Naive B cell (primary cell): Measurements from ENCODE around the gene INO80E. TPM values are rescaled to one million over a fixed set of nuclear protein-coding genes. Genes with fewer than 3 reads are reported as not detected.
"Not testable (repeated sequence)": the region's sequence is repeated elsewhere in the genome, so short reads cannot be mapped to it uniquely, and the experiment has no call there.

Source experiments
- ATAC-seq, 2 donors: fragments of 150-1000 bp; cut with Tn5 transposase; 2 replicates each; pipeline ENCODE4 v1.10.0; 2021; ENCODE audit warnings: low read depth in 2 of 2, mild to moderate bottlenecking in 2 of 2, moderate library complexity in 2 of 2
- DNase-seq: peaks from one replicate; pipeline ENCODE4 v3.0.0; 2022
- H3K27ac Mint-ChIP-seq, 6 donors: one replicate each; pipeline ENCODE4 v1.8.0; 2020 to 2022; ENCODE audit warnings: mild to moderate bottlenecking in 6 of 6, mixed read lengths in 6 of 6, moderate library complexity in 5 of 6, inconsistent platforms in 2 of 6
- H3K27me3 Mint-ChIP-seq, 3 donors: one replicate each; pipeline ENCODE4 v1.8.0; 2021 to 2022; ENCODE audit warnings: mixed read lengths in 3 of 3, mild to moderate bottlenecking in 1 of 3
- H3K36me3 Mint-ChIP-seq, 2 donors: one replicate each; pipeline ENCODE4 v1.8.0; 2020 to 2022; ENCODE audit warnings: mixed read lengths in 2 of 2, inconsistent platforms in 1 of 2, mild to moderate bottlenecking in 1 of 2
- H3K4me1 Mint-ChIP-seq, 3 donors: one replicate each; pipeline ENCODE4 v1.8.0; 2020 to 2022; ENCODE audit warnings: mixed read lengths in 3 of 3, inconsistent platforms in 1 of 3, mild to moderate bottlenecking in 1 of 3, moderate library complexity in 1 of 3
- H3K4me3 Mint-ChIP-seq, 8 donors: one replicate each; pipeline ENCODE4 v1.8.0; 2020 to 2022; ENCODE audit warnings: mild to moderate bottlenecking in 8 of 8, mixed read lengths in 8 of 8, moderate library complexity in 8 of 8, inconsistent platforms in 2 of 8
- H3K9me3 Mint-ChIP-seq, 7 donors: one replicate each; pipeline ENCODE4 v1.8.0; 2020 to 2022; ENCODE audit warnings: mixed read lengths in 7 of 7, mild to moderate bottlenecking in 5 of 7, inconsistent platforms in 2 of 7, moderate library complexity in 1 of 7
- polyA plus RNA-seq, 6 donors: library from polyadenylated mRNA; unstranded; fragments of 300-500 nt; fragmentation: Illumina TruSeq; gene quantifications; one replicate each; pipeline ENCODE4 v1.2.3, GENCODE V29; 2021; ENCODE audit warnings: low read depth in 6 of 6

The INO80E gene
- polyA plus RNA-seq, 6 donors from 2014 or later, result 2.1 to 8.7 (median 6.9) TPM

DNA sequence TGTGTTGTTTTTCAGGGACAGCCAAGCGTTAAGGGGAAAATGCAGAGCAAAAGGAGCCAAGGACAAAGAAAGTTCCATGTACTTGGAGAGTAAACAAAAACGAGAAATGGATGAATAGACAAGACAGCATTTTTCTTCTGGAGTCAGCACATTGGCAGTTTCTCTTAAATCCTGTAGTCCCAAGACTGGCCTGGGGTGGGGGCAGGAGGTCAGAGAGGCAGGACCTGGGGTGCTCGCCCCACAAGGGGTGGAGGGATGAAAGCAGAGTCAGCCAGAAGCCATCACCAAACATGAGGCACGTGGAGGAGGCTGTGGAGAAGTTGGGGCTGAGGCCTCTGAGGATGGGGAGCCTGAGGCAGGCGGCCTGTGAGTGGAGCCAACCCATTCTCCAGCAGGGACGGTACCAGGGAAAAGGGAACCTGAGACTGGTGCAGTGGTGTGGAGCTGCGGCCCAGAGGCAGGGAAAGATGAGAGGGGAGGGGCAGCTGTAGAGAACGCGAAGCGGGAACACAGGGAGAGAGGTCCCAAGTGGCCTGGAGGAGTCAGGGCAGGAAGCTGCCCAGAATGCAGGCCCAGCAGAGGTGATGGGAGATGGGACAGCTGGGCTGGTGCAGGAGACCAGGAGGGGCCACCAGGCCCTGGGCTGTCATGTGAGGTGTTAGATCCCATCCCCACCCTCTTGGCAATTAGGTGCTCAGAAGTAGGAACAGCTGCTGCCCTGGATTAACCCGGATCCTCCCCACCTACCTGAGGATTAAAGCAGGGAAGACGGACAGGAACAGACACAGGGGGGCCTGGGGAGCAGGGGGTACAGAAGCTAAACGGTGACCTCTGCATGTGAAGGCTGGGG is 31.8 kb downstream of the INO80E start:
- peaks cover 40 to 77% (median 61%) of the 10 kb centered on the region in 3 donors for H3K27me3 Mint-ChIP-seq
- ATAC-seq (no peak), DNase-seq (no peak)
- peaks cover 0 to 1% (median 0%) of the 10 kb centered on the region in 7 donors for H3K9me3 Mint-ChIP-seq
- peak overlapping the region in 2 of 8 donors; percentile 22 to 35 for H3K4me3 Mint-ChIP-seq
- no peak overlapping the region for H3K27ac Mint-ChIP-seq
- peaks cover 0 to 15% of the 10 kb centered on the region in 2 donors for H3K36me3 Mint-ChIP-seq
- peaks cover 9 to 32% (median 13%) of the 10 kb centered on the region in 3 donors for H3K4me1 Mint-ChIP-seq

DNA sequence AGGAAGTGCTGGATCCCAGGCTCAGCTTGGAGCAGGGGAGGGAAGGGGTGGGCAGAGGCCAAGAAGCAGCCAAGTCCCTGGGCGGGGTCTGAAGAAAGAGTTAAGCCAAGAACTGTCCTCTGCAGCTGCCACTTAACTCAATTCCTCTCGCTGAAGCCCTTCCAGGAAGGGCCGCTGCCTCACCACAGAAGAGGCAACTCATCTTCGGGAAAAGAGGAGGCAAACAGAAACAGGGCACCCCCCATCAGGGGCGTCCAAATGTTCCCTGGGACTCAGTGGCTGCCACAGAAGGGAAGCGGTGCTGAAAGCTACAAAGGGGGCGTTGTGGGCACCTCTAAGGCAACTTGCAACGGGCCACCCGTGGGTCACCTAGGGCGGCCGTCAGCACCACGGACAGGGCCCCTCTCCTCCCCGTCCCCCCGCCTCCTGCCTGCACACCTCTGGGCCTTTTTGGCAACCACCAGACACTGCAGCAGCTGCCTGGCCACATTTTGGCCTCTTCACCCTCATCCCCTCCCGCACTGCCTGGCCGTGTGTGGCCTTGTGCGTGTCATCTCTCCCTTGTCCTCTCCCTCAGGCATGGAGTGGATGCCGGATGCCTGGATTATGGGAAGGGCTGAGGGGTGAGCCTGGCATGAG is 32.5 kb downstream of the INO80E start:
- DNase-seq, result no peak
- Mint-ChIP-seq H3K9me3 (peaks cover 0 to 1% (median 0%) of the 10 kb centered on the region in 7 donors), H3K4me3 (no peak overlapping the region), H3K36me3 (peaks cover 0 to 15% of the 10 kb centered on the region in 2 donors), H3K27ac (no peak overlapping the region), H3K27me3 (peaks cover 44 to 74% (median 61%) of the 10 kb centered on the region in 3 donors), H3K4me1 (peaks cover 9 to 32% (median 13%) of the 10 kb centered on the region in 3 donors)
- ATAC-seq, result peak; percentile 21 to 25

DNA sequence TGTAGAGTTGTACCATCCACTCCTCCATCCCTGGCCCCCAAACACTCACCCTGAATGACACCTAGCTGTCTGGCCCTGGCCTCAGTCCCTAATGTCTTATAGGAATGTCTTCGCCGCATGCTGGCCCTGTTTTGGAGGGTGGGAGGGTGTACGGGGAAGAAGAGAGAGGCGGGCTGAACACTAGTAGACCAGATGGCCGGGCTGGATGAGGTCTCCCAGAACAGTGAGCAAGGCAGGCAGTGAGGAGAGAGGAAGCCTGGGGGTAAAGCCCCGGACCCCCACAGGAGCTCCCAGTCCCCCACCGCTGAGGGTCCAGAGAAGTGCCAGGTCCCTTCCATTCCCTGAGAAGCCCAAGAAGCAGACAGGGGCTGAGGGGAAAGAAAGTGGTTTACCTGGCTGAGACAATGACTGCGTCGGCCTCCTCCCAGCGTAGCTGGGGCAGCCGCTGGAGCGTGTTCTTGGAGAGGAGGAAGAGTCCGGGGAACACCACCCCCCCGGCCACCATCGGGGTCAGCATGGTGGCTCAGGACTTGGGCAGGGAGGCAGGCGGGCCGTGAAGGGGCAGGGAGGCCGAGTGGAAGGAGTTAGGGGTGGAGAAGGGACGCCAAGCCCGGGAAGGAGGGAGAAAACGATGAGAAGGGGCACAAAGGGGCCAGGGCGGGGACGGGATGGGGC is 34.1 kb downstream of the INO80E start:
- Mint-ChIP-seq H3K9me3 (peaks cover 0 to 1% (median 0%) of the 10 kb centered on the region in 7 donors), H3K27ac (no peak overlapping the region), H3K4me3 (peak overlapping the region in 4 of 8 donors; percentile 29 to 73 (median 54)), H3K27me3 (peaks cover 52 to 77% (median 71%) of the 10 kb centered on the region in 3 donors), H3K4me1 (peaks cover 9 to 32% (median 13%) of the 10 kb centered on the region in 3 donors), H3K36me3 (peaks cover 0 to 15% of the 10 kb centered on the region in 2 donors)
- DNase-seq (no peak), ATAC-seq (no peak)

DNA sequence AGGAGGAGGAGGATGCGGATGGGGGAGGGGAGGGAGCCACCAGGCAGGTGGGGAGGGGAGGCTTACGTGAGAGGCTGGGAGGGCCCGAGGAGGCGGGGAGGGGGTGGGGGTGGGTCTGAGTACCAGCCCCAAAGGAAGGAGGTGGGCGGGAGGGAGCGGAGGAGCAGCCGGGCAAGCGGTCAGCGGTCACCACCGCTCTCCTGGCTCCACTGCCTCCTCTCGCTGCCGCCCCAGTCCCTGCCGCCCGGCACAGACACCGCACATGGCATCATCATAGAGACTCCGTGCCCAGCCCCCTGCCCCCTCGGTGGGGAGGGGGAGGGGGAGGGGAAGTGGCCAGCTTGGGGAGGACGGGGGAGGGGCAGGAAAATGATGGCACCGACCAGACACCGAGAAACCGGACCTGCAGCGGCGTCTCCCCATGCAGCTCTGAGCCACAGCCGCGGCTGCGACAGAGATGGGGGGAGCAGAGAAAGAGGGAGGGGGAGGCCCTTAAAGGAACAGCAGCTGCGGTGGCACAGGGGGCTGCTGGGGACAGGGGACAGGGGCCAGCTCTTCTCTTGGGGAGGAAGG is 34.9 kb downstream of the INO80E start, which contains the start of gene TLCD3B:
Gene TLCD3B (minus strand): TSS at position 431 of the 573 bp plus-strand sequence. CDS start 744 bp downstream, outside the sequence.
- no peak for DNase-seq
- peak within 1 kb of the TSS in 7 of 8 donors; percentile 25 to 73 (median 53) for H3K4me3 Mint-ChIP-seq
- peaks cover 52 to 79% (median 78%) of the 10 kb centered on the region in 3 donors for H3K27me3 Mint-ChIP-seq
- H3K36me3 Mint-ChIP-seq, result peaks cover 0 to 15% of the 10 kb centered on the region in 2 donors
- H3K9me3 Mint-ChIP-seq, result peaks cover 0 to 1% (median 0%) of the 10 kb centered on the region in 7 donors
- no peak within 1 kb of the TSS for H3K27ac Mint-ChIP-seq
- peaks cover 9 to 32% (median 13%) of the 10 kb centered on the region in 3 donors for H3K4me1 Mint-ChIP-seq
- ATAC-seq, result peak; percentile 18 to 32

DNA sequence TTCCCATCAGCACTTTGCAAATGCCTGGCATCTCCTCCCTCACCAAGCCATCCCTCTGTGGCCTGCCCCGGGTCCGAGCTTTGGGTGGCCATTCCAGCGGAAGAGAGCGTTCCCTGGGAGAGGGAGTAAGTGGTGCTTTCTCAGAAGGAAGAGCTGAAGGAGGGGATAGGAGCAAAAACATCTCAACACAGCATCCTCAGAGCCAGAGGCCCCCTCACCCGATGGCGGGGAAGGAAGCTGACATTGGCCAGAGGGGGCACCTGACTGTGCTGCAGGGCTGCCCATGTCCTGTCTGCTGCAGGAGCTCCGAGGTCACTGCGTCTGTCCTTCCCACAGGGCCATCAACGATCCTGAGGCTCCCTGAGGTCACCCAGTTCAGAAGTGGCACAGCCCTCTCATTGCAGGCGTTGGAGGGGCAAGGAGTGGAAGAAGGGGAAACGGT is 35.5 kb downstream of the INO80E start:
- H3K4me1 Mint-ChIP-seq, result peaks cover 9 to 32% (median 13%) of the 10 kb centered on the region in 3 donors
- H3K9me3 Mint-ChIP-seq, result peaks cover 0 to 1% (median 0%) of the 10 kb centered on the region in 7 donors
- H3K36me3 Mint-ChIP-seq, result peaks cover 0 to 15% of the 10 kb centered on the region in 2 donors
- DNase-seq (no peak), ATAC-seq (no peak)
- H3K4me3 Mint-ChIP-seq, result peak overlapping the region in 3 of 8 donors; percentile 18 to 57 (median 25)
- H3K27me3 Mint-ChIP-seq, result peaks cover 51 to 76% (median 75%) of the 10 kb centered on the region in 3 donors
- no peak overlapping the region for H3K27ac Mint-ChIP-seq

DNA sequence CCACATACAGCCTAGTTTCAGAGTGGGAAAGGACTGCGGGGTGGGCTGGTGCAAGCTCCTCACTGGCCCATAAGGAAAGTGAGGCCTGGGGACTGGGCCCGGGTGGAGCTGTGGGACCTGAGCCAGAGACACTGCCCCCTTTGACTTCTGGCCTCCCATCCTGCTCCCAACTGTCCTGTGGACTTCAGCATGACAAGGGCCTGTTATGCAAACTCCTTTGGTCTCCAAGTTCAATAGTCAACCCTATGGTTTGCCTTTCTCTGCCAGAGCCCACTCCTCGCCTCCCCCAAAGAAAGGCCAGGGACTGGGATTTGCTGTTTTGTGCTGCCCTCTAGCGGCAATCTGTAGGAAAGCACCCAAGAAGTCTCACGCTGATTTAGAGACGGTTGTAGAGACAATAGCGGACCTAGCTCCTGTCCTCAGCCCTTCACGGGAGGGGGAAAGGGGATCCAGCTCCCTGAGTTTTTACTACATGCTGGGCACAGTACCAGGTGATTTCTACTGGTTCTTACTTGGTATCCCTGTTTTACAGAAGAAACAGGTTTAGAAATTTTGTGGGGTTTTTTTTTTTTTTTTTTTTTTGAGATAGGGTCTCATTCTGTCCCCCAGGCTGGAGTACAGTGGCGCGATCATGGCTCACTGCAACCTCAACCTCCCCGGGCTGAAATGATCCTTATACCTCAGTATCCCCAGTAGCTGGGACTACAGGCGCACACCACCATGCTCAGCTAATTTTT is 36.2 kb downstream of the INO80E start:
- H3K36me3 Mint-ChIP-seq, result peaks cover 0 to 10% of the 10 kb centered on the region in 2 donors
- H3K4me1 Mint-ChIP-seq, result peaks cover 9 to 32% (median 13%) of the 10 kb centered on the region in 3 donors
- H3K27me3 Mint-ChIP-seq, result peaks cover 44 to 69% (median 67%) of the 10 kb centered on the region in 3 donors
- H3K4me3 Mint-ChIP-seq, result peak overlapping the region in 2 of 8 donors; percentile 36 to 53
- peaks cover 0 to 1% (median 0%) of the 10 kb centered on the region in 7 donors for H3K9me3 Mint-ChIP-seq
- DNase-seq (peak; percentile 62), ATAC-seq (peak; percentile 58 to 70)
- H3K27ac Mint-ChIP-seq, result no peak overlapping the region

DNA sequence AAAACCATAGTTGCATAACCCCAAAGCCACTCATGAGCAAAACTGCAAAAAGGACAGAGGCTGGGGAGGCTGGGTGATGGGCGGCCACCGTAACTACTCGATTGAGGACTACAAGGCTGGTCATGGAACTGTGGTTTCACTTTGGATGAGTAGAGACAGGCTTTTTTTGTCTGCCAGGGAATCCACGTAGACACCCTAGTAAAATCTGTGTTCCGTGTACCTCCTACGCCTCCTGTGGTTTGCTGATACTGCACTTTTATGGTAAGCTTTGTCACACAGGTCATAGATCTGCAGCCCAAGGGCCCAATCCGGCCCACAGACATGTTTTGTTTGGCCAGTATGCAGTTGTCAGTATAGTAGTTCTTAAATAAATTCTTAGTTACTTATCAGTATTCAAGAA is 37.2 kb downstream of the INO80E start:
- DNase-seq (no peak), ATAC-seq (no peak)
- H3K9me3 Mint-ChIP-seq, result peaks cover 0 to 1% (median 0%) of the 10 kb centered on the region in 7 donors
- no peaks in the 10 kb centered on the region for H3K36me3 Mint-ChIP-seq
- H3K4me3 Mint-ChIP-seq, result no peak overlapping the region
- H3K4me1 Mint-ChIP-seq, result peaks cover 9 to 27% (median 13%) of the 10 kb centered on the region in 3 donors
- H3K27me3 Mint-ChIP-seq, result peaks cover 35 to 58% (median 57%) of the 10 kb centered on the region in 3 donors
- H3K27ac Mint-ChIP-seq, result no peak overlapping the region

DNA sequence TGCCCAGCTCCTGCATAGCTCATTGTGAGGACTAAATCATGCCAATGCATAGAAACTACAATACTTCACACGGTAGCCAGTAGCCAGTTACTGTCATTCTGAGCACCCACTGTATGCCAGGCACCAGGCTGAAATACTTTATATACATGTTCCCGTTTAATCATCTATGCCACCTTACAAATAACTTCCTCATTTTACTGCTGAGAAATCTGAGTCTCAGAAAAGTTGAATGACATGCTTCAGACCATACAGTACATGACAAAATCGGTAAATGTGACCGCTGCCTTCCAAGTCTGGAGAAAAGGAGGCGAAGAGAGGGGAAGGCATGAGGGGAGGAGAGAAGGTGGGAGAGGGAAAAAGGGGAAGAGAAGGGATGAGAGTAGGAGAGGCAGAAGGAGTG is 44.2 kb downstream of the INO80E start:
- H3K36me3 Mint-ChIP-seq, result no peaks in the 10 kb centered on the region
- no peaks in the 10 kb centered on the region for H3K9me3 Mint-ChIP-seq
- H3K27ac Mint-ChIP-seq, result peak overlapping the region in 2 of 6 donors; percentile 54 to 77
- peaks cover 6 to 7% (median 6%) of the 10 kb centered on the region in 3 donors for H3K4me1 Mint-ChIP-seq
- DNase-seq, result peak; percentile 23
- H3K4me3 Mint-ChIP-seq, result peak overlapping the region in 4 of 8 donors; percentile 0 to 64 (median 28)
- H3K27me3 Mint-ChIP-seq, result peaks cover 0 to 12% (median 7%) of the 10 kb centered on the region in 3 donors
- ATAC-seq, result peak; percentile 85 to 94

DNA sequence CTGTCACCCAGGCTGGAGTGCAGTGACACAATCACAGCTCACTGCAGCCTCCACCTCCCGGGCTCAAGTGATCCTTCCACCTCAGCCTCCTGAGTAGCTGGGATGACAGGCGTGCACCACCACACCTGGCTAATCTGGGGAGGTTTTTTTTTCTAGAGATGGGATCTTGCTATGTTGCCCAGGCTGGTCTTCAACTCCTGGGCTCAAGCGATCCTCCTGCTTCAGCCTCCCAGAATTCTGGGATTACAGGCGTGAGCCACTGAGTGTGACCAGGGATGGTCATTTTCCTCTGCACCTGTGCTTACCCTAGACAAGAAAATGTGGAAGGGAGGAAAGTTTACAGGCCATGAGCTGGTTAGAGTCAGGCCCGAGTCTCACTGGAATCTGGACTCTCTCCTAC is 44.6 kb downstream of the INO80E start:
- DNase-seq, H3K36me3 Mint-ChIP-seq, H3K4me1 Mint-ChIP-seq, H3K9me3 Mint-ChIP-seq, H3K27ac Mint-ChIP-seq, ATAC-seq: not testable (repeated sequence)
- Mint-ChIP-seq H3K27me3 (peaks cover 2 to 12% (median 3%) of the 10 kb centered on the region in 3 donors), H3K4me3 (peak overlapping the region in 2 of 8 donors; percentile 0 to 35)

DNA sequence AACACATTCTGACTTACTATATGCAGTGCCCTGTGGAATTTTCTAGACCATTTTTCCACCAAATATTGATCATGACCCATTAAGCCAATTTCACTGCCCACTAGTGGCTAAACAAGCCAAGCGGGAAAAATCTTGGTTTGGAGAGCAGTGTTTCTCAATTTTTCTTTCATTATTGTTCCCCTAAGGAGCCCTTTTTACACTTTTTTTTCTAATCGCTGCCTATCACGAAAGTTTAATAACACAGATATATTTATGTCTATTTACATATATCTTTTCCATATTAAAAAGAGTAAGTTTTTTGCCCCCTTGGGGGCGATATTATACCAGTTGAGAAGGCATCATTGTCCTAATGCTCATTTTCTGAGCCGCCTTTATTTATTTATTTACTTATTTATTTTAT is 45.8 kb downstream of the INO80E start:
- peaks cover 6 to 9% (median 6%) of the 10 kb centered on the region in 3 donors for H3K4me1 Mint-ChIP-seq
- H3K27me3 Mint-ChIP-seq, result peaks cover 0 to 12% (median 3%) of the 10 kb centered on the region in 3 donors
- ATAC-seq (no peak), DNase-seq (no peak)
- H3K9me3 Mint-ChIP-seq, result no peaks in the 10 kb centered on the region
- H3K27ac Mint-ChIP-seq, result no peak overlapping the region
- no peaks in the 10 kb centered on the region for H3K36me3 Mint-ChIP-seq
- H3K4me3 Mint-ChIP-seq, result peak overlapping the region in 1 of 8 donors; percentile 53

DNA sequence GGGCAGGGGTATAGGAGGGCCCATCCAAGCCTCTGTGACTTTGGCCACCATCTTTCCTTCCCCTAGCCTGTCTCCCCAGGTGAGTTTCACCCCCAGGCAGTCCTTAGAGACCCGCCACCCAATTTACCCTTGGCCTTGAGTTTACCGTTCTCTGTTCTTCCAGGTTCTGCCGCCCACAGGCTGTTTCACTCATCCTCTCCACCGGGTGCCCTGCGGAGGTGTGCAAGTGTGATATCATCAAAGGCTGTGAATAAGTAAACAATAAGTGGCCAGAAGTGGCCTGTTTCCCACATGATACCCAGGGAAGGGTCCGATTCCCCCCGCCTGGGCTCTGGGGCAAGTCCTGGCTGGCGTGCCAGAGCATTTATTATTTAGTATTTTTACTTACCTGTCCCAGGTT is 50.1 kb downstream of the INO80E start:
- DNase-seq (no peak), ATAC-seq (no peak)
- Mint-ChIP-seq H3K27ac (no peak overlapping the region), H3K9me3 (no peaks in the 10 kb centered on the region), H3K27me3 (peaks cover 0 to 12% (median 3%) of the 10 kb centered on the region in 3 donors), H3K4me3 (no peak overlapping the region), H3K36me3 (no peaks in the 10 kb centered on the region), H3K4me1 (peaks cover 0 to 5% (median 0%) of the 10 kb centered on the region in 3 donors)

DNA sequence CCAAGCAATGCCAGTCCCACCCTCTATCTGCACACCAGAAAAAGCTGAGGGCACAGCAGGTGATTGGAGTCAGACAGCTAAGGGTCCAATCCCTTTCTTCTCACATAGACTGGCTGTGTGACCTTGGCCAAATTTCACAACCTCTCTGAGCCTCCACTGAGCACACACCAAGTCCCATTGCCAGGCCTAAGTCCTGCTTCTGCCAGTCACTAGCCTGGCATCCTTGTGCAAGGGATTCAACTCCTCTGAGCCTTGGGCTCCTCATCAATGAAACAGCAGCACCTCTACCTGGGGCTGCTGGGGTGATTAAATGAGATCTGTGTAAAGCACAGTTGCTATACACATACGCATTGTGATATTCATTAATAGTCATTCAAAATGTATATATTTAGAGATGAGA is 50.5 kb downstream of the INO80E start:
- peaks cover 0 to 12% (median 3%) of the 10 kb centered on the region in 3 donors for H3K27me3 Mint-ChIP-seq
- H3K27ac Mint-ChIP-seq, result no peak overlapping the region
- ATAC-seq, result no peak

More for the DNA sequence above, 50.5 kb downstream of the INO80E start:
- H3K36me3 Mint-ChIP-seq, result no peaks in the 10 kb centered on the region
- peaks cover 0 to 5% (median 2%) of the 10 kb centered on the region in 3 donors for H3K4me1 Mint-ChIP-seq
- H3K4me3 Mint-ChIP-seq, result no peak overlapping the region
- no peaks in the 10 kb centered on the region for H3K9me3 Mint-ChIP-seq
- no peak for DNase-seq
